ENCODE measurements around the gene IPO11.

The IPO11 gene

DNA sequence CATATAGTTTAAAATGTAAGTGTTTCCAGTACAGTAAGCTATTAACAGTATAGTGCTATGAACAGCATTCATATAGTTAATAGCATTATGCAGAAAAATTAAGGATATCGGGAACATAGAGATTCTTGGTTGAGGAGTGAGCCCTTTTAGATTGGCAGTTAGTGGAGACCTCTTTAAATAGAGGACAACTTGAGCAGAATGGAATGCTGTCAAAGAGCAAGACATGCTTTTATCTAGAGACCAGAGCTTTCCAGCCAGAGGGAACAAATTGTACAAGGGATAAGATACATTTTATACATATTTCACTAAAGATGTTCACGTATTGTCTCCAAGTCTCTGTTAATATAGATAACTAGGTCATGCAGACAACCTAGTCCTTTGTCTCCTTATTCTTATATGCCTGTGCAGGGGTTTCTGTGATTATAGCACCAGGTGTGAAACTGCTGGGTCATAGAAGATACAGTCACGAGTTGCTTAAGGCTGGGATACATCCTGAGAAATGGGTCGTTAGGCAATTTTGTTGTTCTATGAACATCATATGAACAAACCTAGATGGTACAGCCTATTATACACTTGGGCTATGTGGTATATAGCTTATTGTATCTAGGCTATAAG is 6.0 kb downstream of the IPO11 start:
- H3K4me3 ChIP-seq (ENCODE audit: low read length), result no peak overlapping the region
- no peak for TF ChIP-seq ZNF274 (IDR thresholded peaks at IDR 0.05; ENCODE audit: low read depth, low read length)

DNA sequence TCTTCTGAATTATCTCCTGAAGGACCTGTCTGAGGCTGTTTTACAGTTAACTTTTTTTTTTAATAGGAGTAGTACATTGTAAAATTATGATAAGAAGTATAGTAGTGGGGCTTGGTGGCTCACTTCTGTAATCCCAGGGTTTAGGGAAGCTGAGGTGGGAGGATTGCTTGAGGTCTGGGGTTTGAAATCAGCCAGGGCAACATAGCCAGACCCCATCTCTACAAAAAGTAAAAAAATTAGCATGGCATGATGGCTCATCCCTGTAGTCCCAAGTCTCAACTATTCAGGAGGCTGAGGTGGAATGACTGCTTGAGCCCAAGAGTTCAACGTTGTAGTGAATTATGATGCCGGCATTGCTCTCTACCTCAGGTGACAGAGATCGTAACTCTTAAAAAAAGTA is 7.0 kb downstream of the IPO11 start:
- no peak for TF ChIP-seq ZNF274 (IDR thresholded peaks at IDR 0.05; ENCODE audit: low read depth, low read length)
- H3K4me3 ChIP-seq (ENCODE audit: low read length), result no peak overlapping the region

DNA sequence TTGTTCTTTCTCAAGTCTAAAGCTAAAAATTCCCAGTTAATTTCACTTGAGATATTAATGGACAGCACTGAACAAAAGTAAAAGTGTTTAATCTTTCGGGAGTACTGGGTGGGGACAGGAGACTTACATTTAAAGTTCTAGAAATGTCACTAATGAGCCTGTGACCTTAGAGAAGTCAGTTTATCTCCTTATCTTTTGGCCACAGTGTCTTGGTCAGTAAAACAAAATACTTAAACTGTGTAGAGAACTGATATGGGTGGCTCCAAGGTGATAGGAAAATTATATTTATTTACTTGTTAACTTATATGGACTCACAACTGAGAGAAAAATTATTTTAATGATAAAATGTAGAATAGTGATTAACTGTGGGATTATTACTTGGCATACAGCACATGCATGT is 8.9 kb downstream of the IPO11 start:
- H3K4me3 ChIP-seq (ENCODE audit: low read length), result no peak overlapping the region
- TF ChIP-seq ZNF274 (IDR thresholded peaks at IDR 0.05; ENCODE audit: low read depth, low read length), result no peak

DNA sequence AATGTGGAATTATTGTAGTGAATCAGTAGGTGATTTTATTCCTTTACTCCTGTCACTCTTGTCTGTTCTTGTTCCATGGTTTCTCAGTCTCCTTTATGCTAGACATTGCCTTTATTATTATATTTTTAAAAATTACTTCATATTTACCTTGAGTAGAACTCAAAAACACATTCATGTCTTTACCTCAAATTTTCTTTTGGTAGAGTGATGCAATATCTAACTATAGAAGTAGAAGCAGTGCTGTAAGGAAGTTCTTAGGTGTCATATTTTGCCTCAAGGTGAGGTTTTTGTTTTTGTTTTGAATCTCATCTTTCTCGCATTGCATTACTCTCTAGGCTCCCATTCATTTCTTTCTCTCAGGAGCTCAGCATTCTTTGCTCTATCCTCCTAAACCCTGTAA is 12.2 kb downstream of the IPO11 start:
- no peak for TF ChIP-seq ZNF274 (IDR thresholded peaks at IDR 0.05; ENCODE audit: low read depth, low read length)
- H3K4me3 ChIP-seq (ENCODE audit: low read length), result no peak overlapping the region

DNA sequence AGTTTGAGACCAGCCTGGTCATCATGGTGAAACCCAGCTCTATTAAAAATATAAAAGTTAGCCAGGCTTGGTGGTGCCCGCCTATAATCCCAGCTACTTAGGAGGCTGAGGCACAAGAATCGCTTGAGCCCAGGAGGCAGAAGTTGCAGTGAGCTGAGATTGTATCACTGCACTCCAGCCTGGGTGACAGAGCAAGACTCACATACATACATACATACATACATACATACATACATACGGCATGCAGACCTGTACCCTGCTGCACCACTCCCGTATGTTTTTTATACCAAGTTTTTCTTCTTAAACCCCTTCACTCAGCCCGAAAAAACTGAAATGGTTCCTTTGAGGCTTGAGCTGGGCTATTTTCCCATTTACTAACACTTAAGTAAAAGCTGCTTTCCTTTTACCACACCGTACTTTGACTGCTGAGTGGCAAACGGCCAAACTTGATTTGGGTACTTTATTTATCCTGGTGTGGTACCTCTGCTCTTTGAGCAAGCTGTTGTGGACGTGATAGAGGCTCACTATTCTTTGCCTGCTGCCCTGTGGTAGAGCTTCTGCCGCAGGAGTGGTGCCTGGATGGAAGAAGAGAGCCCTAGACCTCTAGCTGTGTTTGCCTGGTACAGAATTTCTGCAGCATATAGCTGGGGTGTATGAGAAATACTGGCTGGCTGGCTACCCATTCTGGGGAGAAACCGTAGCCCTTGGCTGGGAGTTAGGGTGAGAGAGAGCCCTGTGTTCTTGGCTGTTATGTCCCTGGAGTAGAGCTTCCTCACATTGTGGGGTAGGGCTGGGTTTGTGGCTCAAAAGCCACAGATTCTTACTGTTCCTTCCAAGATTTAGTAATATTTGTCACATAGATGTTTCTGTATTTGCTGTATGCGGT is 19.4 kb downstream of the IPO11 start:
- H3K4me3 ChIP-seq (ENCODE audit: low read length), result no peak overlapping the region
- no peak for TF ChIP-seq ZNF274 (IDR thresholded peaks at IDR 0.05; ENCODE audit: low read depth, low read length)

DNA sequence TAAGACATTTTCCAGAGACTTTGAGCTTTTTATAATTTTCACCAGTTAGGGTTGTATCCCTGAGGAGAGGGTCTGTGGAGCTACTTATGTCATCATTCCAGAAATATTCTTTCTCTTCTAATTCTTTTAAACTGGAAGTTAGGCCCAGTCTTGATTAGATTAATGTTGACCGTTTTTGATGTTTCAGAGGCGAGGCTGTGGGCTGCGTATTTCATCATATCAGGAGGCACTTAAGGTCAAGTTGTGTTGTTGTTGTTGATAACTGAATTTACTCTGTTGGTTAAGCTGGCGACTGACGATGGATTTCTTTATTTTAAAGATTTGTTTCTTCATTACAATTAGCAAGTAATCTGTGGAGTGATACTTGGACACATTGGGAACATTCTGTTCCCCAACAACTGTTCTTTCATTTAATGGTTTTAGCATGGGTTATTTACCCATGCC is 20.1 kb downstream of the IPO11 start:
- no peak for TF ChIP-seq ZNF274 (IDR thresholded peaks at IDR 0.05; ENCODE audit: low read depth, low read length)
- no peak overlapping the region for H3K4me3 ChIP-seq (ENCODE audit: low read length)

DNA sequence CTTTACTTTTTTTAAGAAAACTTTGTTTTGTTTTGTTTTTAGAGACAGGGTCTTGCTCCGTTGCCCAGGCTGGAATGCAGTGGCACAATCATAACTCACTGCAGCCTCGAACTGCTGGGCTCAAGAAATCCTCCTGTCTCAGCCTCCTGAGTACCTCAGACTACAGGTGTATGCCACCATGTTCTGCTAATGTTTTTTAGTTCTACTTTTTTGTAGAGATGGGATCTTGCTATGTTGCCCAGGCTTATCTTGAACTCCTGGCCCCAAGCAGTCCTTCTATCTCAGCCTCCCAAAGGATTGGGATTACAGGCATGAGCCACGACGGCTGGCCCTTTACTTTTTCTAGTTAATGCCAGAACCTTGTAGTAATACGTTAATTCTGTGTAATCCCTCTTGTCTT is 36.0 kb downstream of the IPO11 start:
- TF ChIP-seq ZNF274 (IDR thresholded peaks at IDR 0.05; ENCODE audit: low read depth, low read length), result no peak
- H3K4me3 ChIP-seq (ENCODE audit: low read length), result no peak overlapping the region

DNA sequence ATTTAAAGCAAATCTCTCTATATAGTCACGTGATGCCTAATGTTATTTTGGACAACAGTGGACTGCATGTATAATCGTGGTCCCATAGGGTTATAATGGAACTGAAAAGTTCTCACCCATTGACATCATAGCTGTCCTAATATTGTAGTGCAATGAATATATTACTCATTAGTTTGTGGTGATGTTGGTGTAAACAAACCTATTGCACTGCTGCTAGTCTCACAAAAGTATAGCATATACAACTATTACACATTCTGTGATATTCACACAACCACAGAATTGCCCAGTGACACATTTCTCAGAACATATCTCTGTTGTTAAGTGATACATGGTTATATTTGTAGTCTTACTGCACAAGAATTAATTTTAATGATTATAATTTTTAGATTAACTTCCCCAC is 37.7 kb downstream of the IPO11 start:
- H3K4me3 ChIP-seq (ENCODE audit: low read length), result no peak overlapping the region
- TF ChIP-seq ZNF274 (IDR thresholded peaks at IDR 0.05; ENCODE audit: low read depth, low read length), result no peak

DNA sequence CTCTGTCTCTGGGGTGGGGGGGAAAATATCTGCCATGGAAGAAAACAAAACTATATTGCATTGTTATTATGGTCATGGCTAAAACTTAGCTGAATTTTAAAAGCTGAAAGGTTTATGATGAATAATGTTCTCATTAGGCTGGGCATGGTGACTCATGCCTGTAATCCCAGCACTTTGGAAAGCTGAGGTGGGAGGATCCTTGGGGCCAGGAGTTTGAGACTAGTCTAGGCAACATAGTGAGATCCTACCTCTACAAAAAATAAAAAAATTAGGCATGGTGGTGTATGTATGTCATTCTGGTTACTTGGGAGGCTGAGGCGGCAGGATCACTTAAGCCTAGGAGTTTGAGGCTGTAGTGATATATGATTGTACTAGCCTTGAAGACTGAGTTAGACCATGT is 44.5 kb downstream of the IPO11 start:
- TF ChIP-seq ZNF274 (IDR thresholded peaks at IDR 0.05; ENCODE audit: low read depth, low read length), result no peak
- no peak overlapping the region for H3K4me3 ChIP-seq (ENCODE audit: low read length)

DNA sequence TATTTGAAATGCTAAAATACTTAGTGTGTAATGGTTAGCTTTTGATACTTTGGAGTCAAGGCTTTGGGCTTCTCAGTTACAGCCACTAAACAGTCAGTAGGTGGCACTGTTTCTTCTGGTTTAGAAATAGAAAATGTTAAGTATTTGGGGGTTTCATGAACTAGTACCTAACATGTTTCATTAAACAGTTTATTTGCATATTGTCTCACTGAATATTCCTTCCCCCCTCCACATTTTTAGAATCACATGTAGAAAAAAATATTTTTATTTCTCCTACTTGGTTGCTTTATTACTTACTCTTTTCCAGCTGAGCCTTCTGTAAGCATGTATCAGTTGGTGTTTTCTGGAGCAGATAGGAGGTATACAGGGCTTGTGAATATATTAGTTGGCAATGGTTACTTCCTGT is 48.0 kb downstream of the IPO11 start:
- H3K4me3 ChIP-seq (ENCODE audit: low read length), result no peak overlapping the region
- no peak for TF ChIP-seq ZNF274 (IDR thresholded peaks at IDR 0.05; ENCODE audit: low read depth, low read length)

DNA sequence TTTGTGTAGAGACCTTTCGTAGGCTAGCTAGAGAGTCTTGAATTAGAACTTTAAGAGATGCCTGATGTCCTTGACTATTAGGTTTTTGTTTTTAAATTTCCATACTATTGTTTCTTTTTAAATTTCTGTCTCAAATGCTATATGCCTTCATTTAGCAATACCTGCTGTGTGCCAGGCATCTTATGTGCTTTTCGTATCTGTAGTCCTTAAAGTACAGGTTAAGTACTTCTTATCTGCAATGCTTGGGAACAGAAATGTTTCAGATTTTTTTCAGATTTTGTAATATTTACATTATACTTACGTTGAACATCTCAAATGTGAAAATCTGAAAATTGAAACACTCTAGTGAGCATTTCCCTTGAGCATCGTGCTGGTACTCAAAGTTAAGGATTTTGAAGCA is 49.0 kb downstream of the IPO11 start:
- no peak overlapping the region for H3K4me3 ChIP-seq (ENCODE audit: low read length)
- TF ChIP-seq ZNF274 (IDR thresholded peaks at IDR 0.05; ENCODE audit: low read depth, low read length), result no peak

DNA sequence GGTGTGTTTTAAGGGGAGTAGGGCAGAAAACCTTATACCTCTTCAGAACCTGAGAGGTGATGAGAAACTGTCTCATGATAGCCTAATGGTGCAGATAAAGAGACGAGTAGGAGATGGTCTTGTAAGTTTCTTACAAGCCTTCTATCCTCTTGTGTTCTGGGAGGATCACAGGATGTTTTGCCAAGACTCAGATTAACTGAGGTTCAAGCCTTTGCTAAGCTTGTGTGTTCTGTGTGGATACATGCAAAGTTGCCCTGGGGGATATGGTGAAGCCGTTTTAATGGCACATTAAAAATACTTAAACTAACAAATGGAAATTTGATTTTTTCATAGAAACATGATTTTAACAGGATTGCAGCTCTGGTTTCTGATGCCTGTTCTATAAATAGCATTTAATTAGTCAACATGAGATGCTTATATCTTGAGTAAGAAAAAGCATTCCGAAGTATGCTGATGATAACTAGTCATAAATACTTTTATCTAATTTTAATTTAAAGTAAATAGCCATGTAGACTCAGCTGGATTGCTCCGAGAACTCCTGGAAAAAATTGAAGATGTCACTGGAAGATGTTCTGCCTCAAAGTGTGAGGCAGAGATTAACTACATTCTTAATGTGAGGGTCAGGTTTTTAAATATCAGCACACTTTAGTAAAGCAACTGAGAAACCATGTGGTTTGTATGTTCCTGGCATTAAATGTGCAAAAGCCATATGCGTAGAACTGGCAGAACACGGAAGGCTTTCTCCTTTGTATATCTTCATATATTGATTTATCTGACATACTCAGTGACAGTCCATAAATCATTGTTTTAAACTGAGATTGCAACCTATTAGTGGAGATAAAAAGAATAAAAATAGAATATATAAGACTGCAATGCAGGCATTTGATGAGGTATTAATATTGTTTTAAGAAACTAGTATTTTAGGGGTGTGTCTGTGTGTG is 53.7 kb downstream of the IPO11 start:
- no peak overlapping the region for H3K4me3 ChIP-seq (ENCODE audit: low read length)
- TF ChIP-seq ZNF274 (IDR thresholded peaks at IDR 0.05; ENCODE audit: low read depth, low read length), result no peak

DNA sequence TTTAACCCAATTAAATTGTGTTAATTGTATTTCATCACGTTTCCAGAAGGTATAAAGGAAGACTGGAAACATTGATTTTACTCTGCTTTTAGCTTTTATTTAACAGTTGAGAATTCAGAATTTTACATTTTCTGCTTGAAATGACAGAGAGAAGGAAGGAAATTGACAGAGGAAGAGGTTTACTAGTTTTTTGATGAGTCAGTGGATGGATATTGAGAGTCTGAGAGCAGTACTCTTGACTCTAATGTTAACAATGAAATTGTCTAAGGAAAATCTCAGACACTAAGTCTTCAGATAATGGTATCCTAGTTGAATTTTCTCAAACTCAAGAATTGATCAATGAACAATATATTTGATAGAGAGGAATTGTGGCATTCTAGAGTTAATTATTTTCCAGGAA is 60.6 kb downstream of the IPO11 start:
- no peak for TF ChIP-seq ZNF274 (IDR thresholded peaks at IDR 0.05; ENCODE audit: low read depth, low read length)
- no peak overlapping the region for H3K4me3 ChIP-seq (ENCODE audit: low read length)

DNA sequence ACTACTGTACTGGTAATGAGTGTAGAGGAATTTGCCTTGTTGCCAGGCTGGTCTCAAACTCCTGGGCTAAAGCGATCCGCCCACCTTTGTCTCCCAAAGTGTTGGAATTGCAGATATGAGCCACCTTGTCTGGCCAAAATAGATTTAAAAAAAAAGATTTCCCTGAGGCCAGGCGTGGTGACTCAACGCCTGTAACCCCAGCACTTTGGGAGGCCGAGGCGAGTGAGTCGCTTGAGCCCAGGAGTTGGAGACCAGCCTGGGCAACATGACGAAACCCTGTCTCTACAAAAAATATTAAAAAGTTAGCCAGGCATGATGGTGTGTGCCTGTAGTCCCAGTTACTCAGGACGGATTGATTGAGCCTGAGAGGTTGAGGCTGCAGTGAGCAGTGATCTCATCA is 62.5 kb downstream of the IPO11 start:
- no peak for TF ChIP-seq ZNF274 (IDR thresholded peaks at IDR 0.05; ENCODE audit: low read depth, low read length)
- H3K4me3 ChIP-seq (ENCODE audit: low read length), result no peak overlapping the region

All from GM08714 (cell line).